HG03558 (cell line): Measurements from ENCODE around the gene MECP2.
A peak's percentile ranks its signal among the peaks of the same experiment; 100 is the strongest.

ENCODE experiments used
- ATAC-seq: cut with Tn5 transposase; IDR thresholded peaks from one replicate; pipeline ENCODE4 v1.9.1; 2021; ENCODE audit warnings: moderate number of reproducible peaks; ENCODE audit not compliant: unreplicated experiment; ENCODE audit errors: extremely low read depth

The MECP2 gene

GRCh38 chrX:153973127-153974002, 124.2 kb downstream of the MECP2 start:
- ATAC-seq, result no peak

- ATAC-seq, result peak; percentile 34
Measured at GRCh38 chrX:153972368-153973126, 125.0 kb downstream of the MECP2 start, which contains the start of gene TMEM187. Gene TMEM187, plus strand, starts transcription at chrX:153972754. Its CDS starts 9,309 bp downstream, at chrX:153982063.
